K562 (cell line): ENCODE measurements around the gene ACOX1. TPM values are rescaled to one million over a fixed set of nuclear protein-coding genes. Genes with fewer than 3 reads are reported as not detected.

Source experiments
- CC2D1A ChIP-seq: fragments of 450-650 bp; IDR thresholded peaks from 2 replicates; pipeline ENCODE4 v1.6.1; 2017; ENCODE audit warnings: mild to moderate bottlenecking
- CXXC5 ChIP-seq: fragments of 250-450 bp; sonication (Bioruptor Pico); IDR thresholded peaks from 2 replicates; pipeline ENCODE4 v1.8.0; 2022; ENCODE audit warnings: inconsistent platforms, mild to moderate bottlenecking, moderate library complexity
- DDX20 ChIP-seq: fragments of 450-650 bp; IDR thresholded peaks from 2 replicates; pipeline ENCODE4 v1.6.1; 2016; ENCODE audit warnings: missing genetic modification characterization, low read depth, mild to moderate bottlenecking, missing compliant biosample characterization, moderate library complexity
- ELF1 ChIP-seq: fragments of 200-800 bp; sonication (Bioruptor generic); IDR thresholded peaks from 2 replicates; pipeline ENCODE4 v1.6.1; 2016; ENCODE audit warnings: missing genetic modification characterization, missing compliant biosample characterization
- HMGN3 ChIP-seq: IDR thresholded peaks from 2 replicates; pipeline ENCODE4 v1.6.1; 2011; ENCODE audit warnings: borderline replicate concordance, low read depth, mild to moderate bottlenecking, mixed read lengths, low read length; ENCODE audit not compliant: insufficient read length; ENCODE audit errors: extremely low read depth
- IRF2 ChIP-seq: sonication (generic); formaldehyde crosslinking; IDR thresholded peaks from 2 replicates; pipeline ENCODE4 v1.8.1; 2022; ENCODE audit warnings: mild to moderate bottlenecking, missing genetic modification reagents
- MIER1 ChIP-seq: fragments of 450-650 bp; IDR thresholded peaks from 2 replicates; pipeline ENCODE4 v1.6.1; 2016; ENCODE audit warnings: antibody characterized with exemption, mild to moderate bottlenecking, low read depth
- NR2F6 ChIP-seq: fragments of 450-650 bp; formaldehyde crosslinking; IDR thresholded peaks from 2 replicates; pipeline ENCODE4 v1.4.0; 2020; ENCODE audit warnings: mild to moderate bottlenecking
- PML ChIP-seq: IDR thresholded peaks from 2 replicates; pipeline ENCODE4 v1.6.1; 2012; ENCODE audit warnings: low read length, inconsistent platforms
- POU5F1 ChIP-seq: fragments of 150-350 bp; IDR thresholded peaks from 2 replicates; pipeline ENCODE4 v1.6.1; 2014; ENCODE audit warnings: borderline replicate concordance, low read length, low read depth, mild to moderate bottlenecking; ENCODE audit not compliant: partially characterized antibody
- PRDM10 ChIP-seq: fragments of 450-650 bp; IDR thresholded peaks from 2 replicates; pipeline ENCODE4 v1.6.1; 2018; ENCODE audit not compliant: partially characterized antibody
- SP1 ChIP-seq: sonication (generic); formaldehyde crosslinking; IDR thresholded peaks from 2 replicates; pipeline ENCODE4 v1.8.1; 2022; ENCODE audit warnings: mild to moderate bottlenecking, missing genetic modification reagents
- TAF1 ChIP-seq: IDR thresholded peaks from 2 replicates; pipeline ENCODE4 v1.6.1; 2011; ENCODE audit warnings: mild to moderate bottlenecking, low read length, moderate library complexity; ENCODE audit not compliant: insufficient read depth, control insufficient read depth, severe bottlenecking; ENCODE audit errors: extremely low read depth
- TRIM24 ChIP-seq, 2 experiments: fragments of 450-650 bp; IDR thresholded peaks; 2 replicates each; pipeline ENCODE4 v1.6.1; 2016
- ZNF23 ChIP-seq: fragments of 250-450 bp; sonication (Bioruptor Pico); IDR thresholded peaks from 2 replicates; pipeline ENCODE4 v1.4.0; 2020; ENCODE audit warnings: mild to moderate bottlenecking
- ZNF561 ChIP-seq: fragments of 450-650 bp; formaldehyde crosslinking; conservative IDR thresholded peaks from 2 replicates; pipeline ENCODE4 v1.4.0; 2020; ENCODE audit warnings: mild to moderate bottlenecking, moderate library complexity
- ZNF695 ChIP-seq: fragments of 450-650 bp; formaldehyde crosslinking; IDR thresholded peaks from 2 replicates; pipeline ENCODE4 v1.4.0; 2020; ENCODE audit warnings: mild to moderate bottlenecking, moderate library complexity
- polyA plus RNA-seq, 8 experiments: library from polyadenylated mRNA; depleted of rRNA in 4 of 8; stranded (reverse) in 5 of 8; unstranded in 3 of 8; fragments of >200 nt; fragmentation: Nextera tagmentation in 2 of 8; fragmentation: Illumina TruSeq in 1 of 8; extraction: Ambion mirVana in 2 of 8; extraction: Trizol in 1 of 8; gene quantifications; 2 replicates each; pipeline versions ENCODE4 v1.2.1 to v1.2.3, GENCODE V29; 2011 to 2014; ENCODE audit warnings: inconsistent platforms in 1 of 8, missing spikeins in 1 of 8
- total RNA-seq, 7 experiments: library from RNA; depleted of rRNA in 6 of 7; stranded (reverse); fragments of >200 nt in 6 of 7; fragmentation: Illumina TruSeq in 2 of 7; extraction: Trizol in 2 of 7; gene quantifications; 2 replicates each; pipeline versions ENCODE4 v1.2.1 to v1.2.3, GENCODE V29; 2011 to 2021; ENCODE audit warnings: low replicate concordance in 1 of 7
- TF ChIP-seq, protein P1 (sequence below): fragments of 250-450 bp; sonication (Bioruptor Pico); IDR thresholded peaks from 2 replicates; pipeline ENCODE4 v1.8.0; 2022; ENCODE audit warnings: inconsistent platforms
- TF ChIP-seq, protein P2 (sequence below), 3 experiments: fragments of 200-800 bp in 1 of 3; sonication (Bioruptor generic) in 1 of 3; sonication (generic) in 1 of 3; formaldehyde crosslinking in 1 of 3; IDR thresholded peaks; 2 replicates each; pipeline versions ENCODE4 v1.6.1 to v1.8.0; 2016 to 2022; ENCODE audit warnings: mild to moderate bottlenecking in 2 of 3, missing compliant biosample characterization in 2 of 3, missing genetic modification characterization in 2 of 3, missing genetic modification reagents in 1 of 3

ACOX1 gene
- total and polyA plus RNA-seq, 9 of the 15 experiments (the other 6 are each of a cell fraction or from before 2014, with no cell fraction given) = 7.8 to 24.1 (median 14.5) TPM

DNA sequence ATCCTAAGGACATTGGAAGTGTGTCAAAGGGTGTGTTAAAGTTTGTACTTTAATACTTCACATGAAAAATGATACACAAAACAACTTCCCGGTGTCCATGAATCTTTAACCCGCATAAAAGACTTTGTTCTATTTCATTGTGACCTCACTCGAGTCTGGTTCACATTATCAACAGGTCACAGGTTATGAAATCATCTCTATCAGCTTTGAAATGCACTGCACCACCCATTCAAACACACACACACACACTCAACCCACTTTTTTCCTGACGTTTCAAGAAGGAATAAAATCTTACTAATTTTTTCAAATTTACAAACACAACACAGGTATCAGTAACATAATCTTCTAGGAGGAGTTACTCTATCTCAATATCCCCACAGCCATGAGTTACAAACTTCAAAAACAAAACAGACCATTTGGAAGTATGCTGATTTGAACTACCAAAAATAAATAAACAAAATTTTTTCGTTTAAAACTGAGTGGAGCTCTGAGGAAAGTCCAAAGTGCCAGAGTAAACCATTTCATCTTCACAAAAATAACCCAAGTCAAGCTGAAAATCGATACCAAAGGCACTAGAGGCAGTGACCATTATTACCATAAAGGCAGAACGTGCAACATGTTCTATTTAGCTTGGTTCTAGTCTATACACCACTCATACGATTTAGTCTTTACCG lies 2.7 kb downstream of the ACOX1 start (continued):
- TF ChIP-seq, protein P1, sequence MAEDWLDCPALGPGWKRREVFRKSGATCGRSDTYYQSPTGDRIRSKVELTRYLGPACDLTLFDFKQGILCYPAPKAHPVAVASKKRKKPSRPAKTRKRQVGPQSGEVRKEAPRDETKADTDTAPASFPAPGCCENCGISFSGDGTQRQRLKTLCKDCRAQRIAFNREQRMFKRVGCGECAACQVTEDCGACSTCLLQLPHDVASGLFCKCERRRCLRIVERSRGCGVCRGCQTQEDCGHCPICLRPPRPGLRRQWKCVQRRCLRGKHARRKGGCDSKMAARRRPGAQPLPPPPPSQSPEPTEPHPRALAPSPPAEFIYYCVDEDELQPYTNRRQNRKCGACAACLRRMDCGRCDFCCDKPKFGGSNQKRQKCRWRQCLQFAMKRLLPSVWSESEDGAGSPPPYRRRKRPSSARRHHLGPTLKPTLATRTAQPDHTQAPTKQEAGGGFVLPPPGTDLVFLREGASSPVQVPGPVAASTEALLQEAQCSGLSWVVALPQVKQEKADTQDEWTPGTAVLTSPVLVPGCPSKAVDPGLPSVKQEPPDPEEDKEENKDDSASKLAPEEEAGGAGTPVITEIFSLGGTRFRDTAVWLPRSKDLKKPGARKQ (CRISPR knock-in tag) = no peak
- TF ChIP-seq ZNF23 (CRISPR knock-in tag) = no peak
- TF ChIP-seq ZNF695 (CRISPR knock-in tag) = no peak
- no peak for TF ChIP-seq ELF1 (tag)
- no peak for TF ChIP-seq MIER1
- TF ChIP-seq PML = 0 out of 2 replicates have a peak, but pooled peaks have one; percentile 29
- TF ChIP-seq CXXC5 (CRISPR knock-in tag) = no peak
- TF ChIP-seq TAF1 = no peak
- no peak for TF ChIP-seq TRIM24 (IDR thresholded peaks at IDR 0.05)
- no peak for TF ChIP-seq CC2D1A
- no peak for TF ChIP-seq POU5F1
- TF ChIP-seq ZNF561 (CRISPR knock-in tag) = no peak
- TF ChIP-seq SP1 (CRISPR knock-in tag) = no peak
- no peak for TF ChIP-seq HMGN3
- TF ChIP-seq PRDM10 = no peak
- TF ChIP-seq, protein P2, sequence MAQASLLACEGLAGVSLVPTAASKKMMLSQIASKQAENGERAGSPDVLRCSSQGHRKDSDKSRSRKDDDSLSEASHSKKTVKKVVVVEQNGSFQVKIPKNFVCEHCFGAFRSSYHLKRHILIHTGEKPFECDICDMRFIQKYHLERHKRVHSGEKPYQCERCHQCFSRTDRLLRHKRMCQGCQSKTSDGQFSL (CRISPR knock-in tag; IDR thresholded peaks at IDR 0.05) = no peak
- TF ChIP-seq, protein P2 (tag; IDR thresholded peaks at IDR 0.05) = no peak
- TF ChIP-seq DDX20 (tag) = no peak
- no peak for TF ChIP-seq IRF2
- no peak for TF ChIP-seq NR2F6 (CRISPR knock-in tag)
